Fibroblast of lung (primary cell): Measurements from ENCODE around the gene DCP1B. TPM values are rescaled to one million over a fixed set of nuclear protein-coding genes. Genes with fewer than 3 reads are reported as not detected.

Experiments
- DNase-seq, 2 donors: peaks; one replicate each; pipeline versions ENCODE4 v3.0.0 to v3.0.0-alpha.2; 2010; ENCODE audit warnings: low read depth in 2 of 2
- H2AFZ ChIP-seq: 2 replicates; pipeline ENCODE4 v1.5.1; 2012; ENCODE audit warnings: low read length, control low read depth, inconsistent platforms
- H3K27ac ChIP-seq: 2 replicates; pipeline ENCODE4 v1.5.1; 2011; ENCODE audit warnings: low read length, control low read depth; ENCODE audit not compliant: insufficient read depth
- H3K27me3 ChIP-seq: 2 replicates; pipeline ENCODE4 v1.5.1; 2011; ENCODE audit warnings: mild to moderate bottlenecking, low read length; ENCODE audit not compliant: control insufficient read depth, insufficient read depth
- H3K36me3 ChIP-seq: 2 replicates; pipeline ENCODE4 v1.5.1; 2011; ENCODE audit warnings: low read length; ENCODE audit not compliant: control insufficient read depth, insufficient read depth
- H3K4me1 ChIP-seq: 2 replicates; pipeline ENCODE4 v1.5.1; 2011; ENCODE audit warnings: low read length; ENCODE audit not compliant: control insufficient read depth, insufficient read depth; ENCODE audit errors: extremely low read depth
- H3K4me2 ChIP-seq: 2 replicates; pipeline ENCODE4 v1.5.1; 2011; ENCODE audit warnings: low read length, control low read depth; ENCODE audit not compliant: insufficient read depth; ENCODE audit errors: extremely low read depth
- H3K4me3 ChIP-seq, 4 experiments: fragments of 200-600 bp in 1 of 4; sonication (generic) in 1 of 4; replicated peaks in 1 of 4; 2 replicates each; pipeline ENCODE4 v1.5.1; 2011 to 2016; ENCODE audit warnings: low read length in 4 of 4, low read depth in 3 of 4, mild to moderate bottlenecking in 3 of 4, control low read depth in 2 of 4, inconsistent platforms in 1 of 4, mixed read lengths in 1 of 4; ENCODE audit not compliant: insufficient read depth in 1 of 4; ENCODE audit errors: control extremely low read depth in 1 of 4
- H3K79me2 ChIP-seq: 2 replicates; pipeline ENCODE4 v1.5.1; 2012; ENCODE audit warnings: mild to moderate bottlenecking, low read length, inconsistent platforms; ENCODE audit not compliant: control insufficient read depth, insufficient read depth
- H3K9ac ChIP-seq: 2 replicates; pipeline ENCODE4 v1.5.1; 2011; ENCODE audit warnings: mild to moderate bottlenecking, low read length, control low read depth; ENCODE audit not compliant: insufficient read depth
- H3K9me3 ChIP-seq: 2 replicates; pipeline ENCODE4 v1.5.1; 2012; ENCODE audit warnings: low read depth, low read length; ENCODE audit not compliant: control insufficient read depth, insufficient read depth
- H4K20me1 ChIP-seq: 2 replicates; pipeline ENCODE4 v1.5.1; 2011; ENCODE audit warnings: low read length; ENCODE audit not compliant: control insufficient read depth, insufficient read depth; ENCODE audit errors: extremely low read depth
- CTCF ChIP-seq, 2 donors: IDR thresholded peaks in 1 of 2; conservative IDR thresholded peaks in 1 of 2; 1 replicate in 1 of 2; 2 replicates in 1 of 2; pipeline ENCODE4 v1.5.1; 2011 to 2012; ENCODE audit warnings: low read length in 2 of 2, control low read depth in 1 of 2, inconsistent platforms in 1 of 2, low read depth in 1 of 2, mild to moderate bottlenecking in 1 of 2
- EZH2 ChIP-seq: IDR thresholded peaks from 2 replicates; pipeline ENCODE4 v1.5.1; 2012; ENCODE audit warnings: low read length, control low read depth, mild to moderate bottlenecking; ENCODE audit errors: missing control alignments
- polyA plus RNA-seq, 2 donors: library from polyadenylated mRNA; depleted of rRNA in 1 of 2; stranded (reverse) in 1 of 2; unstranded in 1 of 2; fragments of >200 nt; gene quantifications; 2 replicates each; pipeline ENCODE4 v1.2.1, GENCODE V29; 2011 to 2012; ENCODE audit warnings: missing spikeins in 1 of 2
- total RNA-seq: library from RNA; depleted of rRNA; stranded (reverse); fragments of >200 nt; gene quantifications from 2 replicates; pipeline ENCODE4 v1.2.1, GENCODE V29; 2014

The DCP1B gene
- total and polyA plus RNA-seq, 2 donors (not counting 1 experiment from before 2014, with no cell fraction given) = 10.4 to 19.4 TPM

- DNase-seq = no peak
- H3K27ac ChIP-seq = no peak overlapping the region
These were observed 15.1 kb downstream of the DCP1B start for GRCh38 chr12:1989111-1989510.

GRCh38 chr12:1984759-1985158, 19.5 kb downstream of the DCP1B start:
- Histone ChIP-seq H4K20me1 (no peaks in the 10 kb centered on the region), H3K27me3 (no peaks in the 10 kb centered on the region), H2AFZ (no peak overlapping the region), H3K4me2 (no peak overlapping the region), H3K79me2 (no peaks in the 10 kb centered on the region), H3K36me3 (peaks cover 3% of the 10 kb centered on the region), H3K9me3 (no peaks in the 10 kb centered on the region), H3K4me3 (no peak overlapping the region), H3K4me1 (no peaks in the 10 kb centered on the region), H3K27ac (no peak overlapping the region), H3K9ac (no peak overlapping the region)
- TF ChIP-seq CTCF (conservative IDR thresholded peaks at IDR 0.05 in 1 of 2, IDR thresholded peaks at IDR 0.05 in 1 of 2; ENCODE audit: low read depth in 1 of 2, low read length in 2 of 2) (no peak), EZH2 (no peak)
- no peak for DNase-seq

More at GRCh38 chr12:1989111-1989510, 15.1 kb downstream of the DCP1B start:
- H4K20me1 ChIP-seq = no peaks in the 10 kb centered on the region
- no peak overlapping the region for H2AFZ ChIP-seq
- H3K9me3 ChIP-seq = no peaks in the 10 kb centered on the region
- no peak overlapping the region for H3K9ac ChIP-seq
- TF ChIP-seq CTCF (conservative IDR thresholded peaks at IDR 0.05 in 1 of 2, IDR thresholded peaks at IDR 0.05 in 1 of 2; ENCODE audit: low read depth in 1 of 2, low read length in 2 of 2) (no peak), EZH2 (no peak)
- H3K4me3 ChIP-seq = no peak overlapping the region
- H3K27me3 ChIP-seq = no peaks in the 10 kb centered on the region
- no peaks in the 10 kb centered on the region for H3K79me2 ChIP-seq
- peaks cover 3% of the 10 kb centered on the region for H3K36me3 ChIP-seq
- no peak overlapping the region for H3K4me2 ChIP-seq
- H3K4me1 ChIP-seq = peaks cover 10% of the 10 kb centered on the region

- no peak for TF ChIP-seq CTCF (conservative IDR thresholded peaks at IDR 0.05 in 1 of 2, IDR thresholded peaks at IDR 0.05 in 1 of 2; ENCODE audit: low read depth in 1 of 2, low read length in 2 of 2)
- Histone ChIP-seq H3K4me3 (no peak overlapping the region), H3K4me2 (no peak overlapping the region), H3K4me1 (no peaks in the 10 kb centered on the region), H3K9ac (no peak overlapping the region), H4K20me1 (no peaks in the 10 kb centered on the region), H3K9me3 (no peaks in the 10 kb centered on the region), H3K27me3 (no peaks in the 10 kb centered on the region), H3K36me3 (no peaks in the 10 kb centered on the region), H3K79me2 (no peaks in the 10 kb centered on the region), H2AFZ (no peak overlapping the region), H3K27ac (no peak overlapping the region)
- no peak for DNase-seq
These were observed 24.0 kb downstream of the DCP1B start for GRCh38 chr12:1980282-1980681.
